ENCODE measurements around the gene FAM50B.
"Not testable (repeated sequence)": the region's sequence is repeated elsewhere in the genome, so short reads cannot be mapped to it uniquely, and the experiment has no call there.

The FAM50B gene

GRCh38 chr6:3851839-3852238 lies 2.7 kb downstream of the FAM50B start:
- Histone ChIP-seq H3K27me3 (no peaks in the 10 kb centered on the region), H3K4me3 (no peak overlapping the region), H3K9me3 (replicated peaks in 1 of 11) (peaks cover 15 to 28% (median 23%) of the 10 kb centered on the region in 11 experiments), H3K9ac (no peak overlapping the region), H3K27ac (no peak overlapping the region), H4K20me1 (no peaks in the 10 kb centered on the region), H3K36me3 (no peaks in the 10 kb centered on the region), H3K4me1 (no peaks in the 10 kb centered on the region), H3K4me2 (no peak overlapping the region)
- TF ChIP-seq Cebpa-rat (IDR thresholded peaks at IDR 0.05): no peak

DNA sequence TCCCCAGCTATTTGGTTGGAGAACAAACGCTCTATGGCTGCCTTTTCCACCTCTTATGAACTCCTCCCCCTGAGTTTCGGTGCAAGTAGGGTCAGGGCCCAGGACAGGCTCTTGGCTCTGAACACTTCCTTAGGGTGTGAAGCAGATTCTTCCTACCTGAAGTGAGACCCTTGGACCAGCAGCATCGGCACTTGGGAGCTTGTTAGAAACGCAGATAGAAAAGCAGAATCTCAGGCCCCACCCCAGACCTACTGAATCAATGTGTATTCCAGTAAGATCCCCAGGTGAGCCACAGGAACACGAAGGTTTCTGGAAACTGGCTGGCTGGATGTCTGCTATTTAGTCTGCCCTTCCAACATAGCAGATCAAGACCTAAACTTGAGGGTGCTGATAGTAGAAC lies 3.2 kb downstream of the FAM50B start:
- no peaks in the 10 kb centered on the region for H3K27me3 ChIP-seq
- peaks cover 15 to 28% (median 23%) of the 10 kb centered on the region in 11 experiments for H3K9me3 ChIP-seq (replicated peaks in 1 of 11)
- H4K20me1 ChIP-seq: no peaks in the 10 kb centered on the region
- no peak overlapping the region for H3K9ac ChIP-seq
- no peak overlapping the region for H3K4me2 ChIP-seq
- H3K36me3 ChIP-seq: no peaks in the 10 kb centered on the region
- no peak for TF ChIP-seq Cebpa-rat (IDR thresholded peaks at IDR 0.05)
- H3K4me1 ChIP-seq: no peaks in the 10 kb centered on the region
- H3K27ac ChIP-seq: no peak overlapping the region
- no peak overlapping the region for H3K4me3 ChIP-seq

- Histone ChIP-seq H3K27ac (no peak overlapping the region), H3K4me1 (no peaks in the 10 kb centered on the region), H3K9ac (no peak overlapping the region), H3K4me3 (no peak overlapping the region), H3K9me3 (replicated peaks in 1 of 11) (peaks cover 0 to 6% (median 2%) of the 10 kb centered on the region in 11 experiments; a peak in 6 of 22 replicates), H3K36me3 (no peaks in the 10 kb centered on the region), H4K20me1 (no peaks in the 10 kb centered on the region), H3K4me2 (no peak overlapping the region), H3K27me3 (no peaks in the 10 kb centered on the region)
- TF ChIP-seq Cebpa-rat (IDR thresholded peaks at IDR 0.05): no peak
Observed at GRCh38 chr6:3855866-3856265, 6.7 kb downstream of the FAM50B start.

DNA sequence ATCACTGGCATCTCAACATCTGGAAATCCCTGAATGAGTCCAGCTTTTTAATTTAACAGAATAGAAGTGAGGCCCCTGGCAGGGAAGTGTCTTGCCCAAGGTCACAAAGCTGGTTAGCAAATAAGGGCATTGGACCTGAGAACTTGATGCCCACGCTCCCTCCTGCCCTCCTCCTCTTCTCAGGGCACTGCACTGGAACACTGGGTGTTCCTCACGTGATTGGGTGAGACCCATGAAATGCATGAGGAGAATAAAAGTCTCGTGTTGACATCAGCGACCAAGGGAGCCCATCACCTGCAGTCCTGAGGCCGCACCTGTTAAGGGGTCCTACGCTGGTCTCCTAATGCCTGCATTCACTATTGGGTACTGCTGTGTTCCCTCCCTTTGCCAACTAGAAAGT lies 7.4 kb downstream of the FAM50B start:
- no peak overlapping the region for H3K4me3 ChIP-seq
- no peak for TF ChIP-seq Cebpa-rat (IDR thresholded peaks at IDR 0.05)

GRCh38 chr6:3857468-3858456 lies 8.6 kb downstream of the FAM50B start:
- no peak overlapping the region for H3K9ac ChIP-seq
- H3K36me3 ChIP-seq: no peaks in the 10 kb centered on the region
- peaks cover 0 to 9% (median 3%) of the 10 kb centered on the region in 11 experiments; a peak in 5 of 22 replicates for H3K9me3 ChIP-seq (replicated peaks in 1 of 11)
- no peaks in the 10 kb centered on the region for H4K20me1 ChIP-seq
- H3K4me3 ChIP-seq: no peak overlapping the region
- H3K27me3 ChIP-seq: no peaks in the 10 kb centered on the region
- H3K27ac ChIP-seq: no peak overlapping the region
- no peak overlapping the region for H3K4me2 ChIP-seq
- TF ChIP-seq Cebpa-rat (IDR thresholded peaks at IDR 0.05): no peak
- H3K4me1 ChIP-seq: no peaks in the 10 kb centered on the region

More for the DNA sequence above, 7.4 kb downstream of the FAM50B start:
- H3K36me3 ChIP-seq: no peaks in the 10 kb centered on the region
- H4K20me1 ChIP-seq: no peaks in the 10 kb centered on the region
- no peaks in the 10 kb centered on the region for H3K4me1 ChIP-seq
- H3K9me3 ChIP-seq (replicated peaks in 1 of 11): peaks cover 0 to 9% (median 3%) of the 10 kb centered on the region in 11 experiments; a peak in 5 of 22 replicates
- no peak overlapping the region for H3K27ac ChIP-seq
- no peaks in the 10 kb centered on the region for H3K27me3 ChIP-seq
- no peak overlapping the region for H3K4me2 ChIP-seq
- no peak overlapping the region for H3K9ac ChIP-seq

- H3K4me1 ChIP-seq: no peaks in the 10 kb centered on the region
- no peak for TF ChIP-seq Cebpa-rat (IDR thresholded peaks at IDR 0.05)
- H4K20me1 ChIP-seq: no peaks in the 10 kb centered on the region
Observed at GRCh38 chr6:3859878-3860552, 10.8 kb downstream of the FAM50B start.

DNA sequence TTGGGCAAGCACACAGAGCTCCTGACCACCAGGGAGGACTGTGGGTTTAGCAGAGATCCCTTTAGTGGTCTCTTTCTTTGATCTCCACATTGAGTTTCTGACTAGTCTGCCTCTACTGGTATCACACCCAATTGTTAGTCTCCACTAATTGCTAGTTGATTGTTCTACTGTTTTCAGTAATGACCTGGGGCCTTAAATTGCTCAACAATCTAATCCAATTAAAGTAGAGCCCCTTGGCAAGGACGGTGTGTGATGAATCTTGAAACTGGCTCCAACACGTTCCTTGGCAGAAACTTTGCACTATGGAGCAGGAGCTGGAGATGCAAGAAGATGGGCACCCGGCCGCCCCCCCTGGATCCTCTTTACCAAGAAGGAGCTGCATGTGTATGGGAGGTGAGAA lies 12.3 kb downstream of the FAM50B start:
- Histone ChIP-seq H3K4me2 (no peak overlapping the region), H3K9me3 (replicated peaks in 1 of 11) (peaks cover 0 to 13% (median 3%) of the 10 kb centered on the region in 11 experiments; a peak in 7 of 22 replicates), H4K20me1 (no peaks in the 10 kb centered on the region), H3K27ac (no peak overlapping the region), H3K4me3 (no peak overlapping the region), H3K4me1 (no peaks in the 10 kb centered on the region), H3K27me3 (no peaks in the 10 kb centered on the region), H3K36me3 (no peaks in the 10 kb centered on the region), H3K9ac (no peak overlapping the region)
- no peak for TF ChIP-seq Cebpa-rat (IDR thresholded peaks at IDR 0.05)

More at GRCh38 chr6:3859878-3860552, 10.8 kb downstream of the FAM50B start:
- no peak overlapping the region for H3K4me2 ChIP-seq
- H3K9ac ChIP-seq: no peak overlapping the region
- peaks cover 0 to 9% (median 3%) of the 10 kb centered on the region in 11 experiments; a peak in 6 of 22 replicates for H3K9me3 ChIP-seq (replicated peaks in 1 of 11)
- no peak overlapping the region for H3K4me3 ChIP-seq
- no peaks in the 10 kb centered on the region for H3K36me3 ChIP-seq
- H3K27me3 ChIP-seq: no peaks in the 10 kb centered on the region
- H3K27ac ChIP-seq: no peak overlapping the region

DNA sequence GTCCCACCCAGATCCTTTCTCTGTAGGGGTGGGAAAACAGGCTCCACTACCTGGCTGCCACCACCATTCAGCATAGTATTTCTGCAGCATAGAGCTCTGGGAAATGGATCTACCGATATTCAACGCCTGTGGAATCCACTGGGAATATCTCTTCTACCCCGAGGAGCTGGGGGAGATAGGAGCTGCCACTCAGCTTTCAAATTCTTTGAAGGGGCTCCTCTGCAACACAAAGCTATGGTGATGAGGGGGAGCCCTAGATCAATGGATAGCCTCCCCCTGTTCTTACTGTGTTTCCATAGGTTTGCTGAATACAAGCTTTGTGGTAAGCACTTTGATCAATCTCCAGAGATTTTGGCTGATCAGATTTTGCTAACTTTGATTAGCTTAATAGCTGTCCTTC lies 12.9 kb downstream of the FAM50B start:
- Histone ChIP-seq H3K4me3 (no peak overlapping the region), H3K36me3 (no peaks in the 10 kb centered on the region), H3K4me1 (no peaks in the 10 kb centered on the region), H3K9me3 (replicated peaks in 1 of 11) (peaks cover 0 to 13% (median 3%) of the 10 kb centered on the region in 11 experiments; a peak in 7 of 22 replicates), H3K9ac (no peak overlapping the region), H3K27me3 (no peaks in the 10 kb centered on the region), H3K4me2 (no peak overlapping the region), H3K27ac (no peak overlapping the region), H4K20me1 (no peaks in the 10 kb centered on the region)
- no peak for TF ChIP-seq Cebpa-rat (IDR thresholded peaks at IDR 0.05)

DNA sequence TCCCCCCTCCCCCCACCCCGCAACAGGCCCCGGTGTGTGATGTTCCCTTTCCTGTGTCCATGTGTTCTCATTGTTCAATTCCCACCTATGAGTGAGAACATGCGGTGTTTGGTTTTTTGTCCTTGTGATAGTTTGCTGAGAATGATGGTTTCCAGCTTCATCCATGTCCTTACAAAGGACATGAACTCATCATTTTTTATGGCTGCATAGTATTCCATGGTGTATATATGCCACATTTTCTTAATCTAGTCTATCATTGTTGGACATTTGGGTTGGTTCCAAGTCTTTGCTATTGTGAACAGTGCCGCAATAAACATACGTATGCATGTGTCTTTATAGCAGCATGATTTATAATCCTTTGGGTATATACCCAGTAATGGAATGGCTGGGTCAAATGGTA lies 14.1 kb downstream of the FAM50B start:
- H3K9me3 ChIP-seq (replicated peaks in 1 of 11): peaks cover 0 to 13% (median 3%) of the 10 kb centered on the region in 11 experiments; a peak in 7 of 22 replicates
- not testable (repeated sequence) for H3K4me2 ChIP-seq, H3K27ac ChIP-seq, H3K4me3 ChIP-seq, H3K27me3 ChIP-seq, H3K9ac ChIP-seq, H3K36me3 ChIP-seq, H3K4me1 ChIP-seq, H4K20me1 ChIP-seq
